ENCODE results near the gene NFILZ.

Gene NFILZ

DNA sequence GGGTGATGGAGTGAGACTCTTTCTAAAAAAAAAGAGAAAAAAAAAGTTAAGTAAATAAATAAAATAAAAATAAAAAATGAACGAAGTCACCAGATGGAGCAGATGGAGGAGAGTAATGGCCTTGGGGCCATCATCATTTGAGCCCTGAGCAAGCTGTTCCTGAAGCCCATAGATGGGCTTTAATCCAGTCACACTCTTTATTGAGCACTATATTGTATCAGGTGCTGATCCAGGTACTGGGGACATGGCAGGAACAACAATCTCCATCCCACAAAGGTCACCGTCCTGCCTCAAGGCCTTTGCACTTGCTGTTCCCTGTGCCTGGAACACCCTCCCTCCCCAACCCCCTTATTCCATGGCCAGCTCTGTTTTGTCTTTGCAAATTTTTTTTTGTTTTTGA, 16.0 kb upstream of the NFILZ start:
- Histone ChIP-seq H3K36me3 (ENCODE audit: insufficient read depth, low read length) (no peaks in the 10 kb centered on the region), H3K79me2 (ENCODE audit: insufficient read depth, low read length) (peaks cover 11% of the 10 kb centered on the region), H3K9me3 (ENCODE audit: insufficient read depth, low read depth, low read length) (no peaks in the 10 kb centered on the region), H3K9me2 (replicated peaks; ENCODE audit: low read depth, low read length) (no peaks in the 10 kb centered on the region), H3K4me3 (ENCODE audit: low read length, poor library complexity, severe bottlenecking) (no peak overlapping the region), H3F3A (ENCODE audit: low read depth) (0 out of 2 replicates have a peak, but pooled peaks cover 2% of the 10 kb centered on the region), H4K20me1 (ENCODE audit: insufficient read depth, low read length, poor library complexity, severe bottlenecking) (no peaks in the 10 kb centered on the region), H3K9ac (ENCODE audit: low read depth, low read length, poor library complexity, severe bottlenecking) (no peak overlapping the region), H2AFZ (ENCODE audit: low read length) (no peak overlapping the region), H3K4me2 (ENCODE audit: low read depth, low read length, poor library complexity, severe bottlenecking) (no peak overlapping the region), H3K27me3 (ENCODE audit: insufficient read depth, low read length, poor library complexity, severe bottlenecking) (no peaks in the 10 kb centered on the region), H3K4me1 (ENCODE audit: insufficient read depth, low read length, poor library complexity, severe bottlenecking) (peaks cover 15% of the 10 kb centered on the region)
- no peak for TF ChIP-seq EZH2phosphoT487 (IDR thresholded peaks at IDR 0.05; ENCODE audit: borderline replicate concordance)
- TF ChIP-seq, protein P1, sequence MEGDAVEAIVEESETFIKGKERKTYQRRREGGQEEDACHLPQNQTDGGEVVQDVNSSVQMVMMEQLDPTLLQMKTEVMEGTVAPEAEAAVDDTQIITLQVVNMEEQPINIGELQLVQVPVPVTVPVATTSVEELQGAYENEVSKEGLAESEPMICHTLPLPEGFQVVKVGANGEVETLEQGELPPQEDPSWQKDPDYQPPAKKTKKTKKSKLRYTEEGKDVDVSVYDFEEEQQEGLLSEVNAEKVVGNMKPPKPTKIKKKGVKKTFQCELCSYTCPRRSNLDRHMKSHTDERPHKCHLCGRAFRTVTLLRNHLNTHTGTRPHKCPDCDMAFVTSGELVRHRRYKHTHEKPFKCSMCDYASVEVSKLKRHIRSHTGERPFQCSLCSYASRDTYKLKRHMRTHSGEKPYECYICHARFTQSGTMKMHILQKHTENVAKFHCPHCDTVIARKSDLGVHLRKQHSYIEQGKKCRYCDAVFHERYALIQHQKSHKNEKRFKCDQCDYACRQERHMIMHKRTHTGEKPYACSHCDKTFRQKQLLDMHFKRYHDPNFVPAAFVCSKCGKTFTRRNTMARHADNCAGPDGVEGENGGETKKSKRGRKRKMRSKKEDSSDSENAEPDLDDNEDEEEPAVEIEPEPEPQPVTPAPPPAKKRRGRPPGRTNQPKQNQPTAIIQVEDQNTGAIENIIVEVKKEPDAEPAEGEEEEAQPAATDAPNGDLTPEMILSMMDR (conservative IDR thresholded peaks at IDR 0.05; ENCODE audit: low read length): no peak

DNA sequence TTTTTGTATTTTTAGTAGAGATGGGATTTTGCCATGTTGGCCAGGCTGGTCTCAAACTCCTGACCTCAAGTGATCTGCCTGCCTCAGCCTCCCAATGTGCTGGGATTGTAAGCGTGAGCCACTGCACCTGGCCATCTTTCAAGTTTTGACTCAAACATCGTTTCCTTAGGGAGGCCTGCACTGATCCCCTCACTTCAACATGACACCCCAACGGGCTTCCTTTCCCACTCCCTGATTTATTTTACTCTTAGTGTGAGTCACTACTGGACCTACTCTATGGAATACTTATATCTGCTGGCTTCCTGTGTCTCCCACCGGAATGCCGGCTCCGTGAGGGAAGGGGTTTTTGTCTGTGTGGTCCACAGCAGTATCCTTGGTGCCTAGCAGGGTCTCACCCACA, 15.4 kb upstream of the NFILZ start:
- Histone ChIP-seq H3K36me3 (ENCODE audit: insufficient read depth, low read length) (no peaks in the 10 kb centered on the region), H3K9ac (ENCODE audit: low read depth, low read length, poor library complexity, severe bottlenecking) (no peak overlapping the region), H3K79me2 (ENCODE audit: insufficient read depth, low read length) (peaks cover 5% of the 10 kb centered on the region), H3K4me2 (ENCODE audit: low read depth, low read length, poor library complexity, severe bottlenecking) (no peak overlapping the region), H3K4me1 (ENCODE audit: insufficient read depth, low read length, poor library complexity, severe bottlenecking) (peaks cover 12% of the 10 kb centered on the region), H3K4me3 (ENCODE audit: low read length, poor library complexity, severe bottlenecking) (no peak overlapping the region), H2AFZ (ENCODE audit: low read length) (no peak overlapping the region), H3K9me3 (ENCODE audit: insufficient read depth, low read depth, low read length) (no peaks in the 10 kb centered on the region), H3F3A (ENCODE audit: low read depth) (0 out of 2 replicates have a peak, but pooled peaks cover 2% of the 10 kb centered on the region), H3K27me3 (ENCODE audit: insufficient read depth, low read length, poor library complexity, severe bottlenecking) (no peaks in the 10 kb centered on the region), H4K20me1 (ENCODE audit: insufficient read depth, low read length, poor library complexity, severe bottlenecking) (no peaks in the 10 kb centered on the region), H3K9me2 (replicated peaks; ENCODE audit: low read depth, low read length) (no peaks in the 10 kb centered on the region)
- TF ChIP-seq, protein P1 (conservative IDR thresholded peaks at IDR 0.05; ENCODE audit: low read length): no peak
- TF ChIP-seq EZH2phosphoT487 (IDR thresholded peaks at IDR 0.05; ENCODE audit: borderline replicate concordance): no peak

GRCh38 chr19:8615813-8616596, 14.4 kb upstream of the NFILZ start:
- H3K4me2 ChIP-seq (ENCODE audit: low read depth, low read length, poor library complexity, severe bottlenecking): no peak overlapping the region
- no peaks in the 10 kb centered on the region for H3K79me2 ChIP-seq (ENCODE audit: insufficient read depth, low read length)
- no peak for TF ChIP-seq EZH2phosphoT487 (IDR thresholded peaks at IDR 0.05; ENCODE audit: borderline replicate concordance)
- TF ChIP-seq, protein P1 (conservative IDR thresholded peaks at IDR 0.05; ENCODE audit: low read length): peak; percentile 94
- H3K9me3 ChIP-seq (ENCODE audit: insufficient read depth, low read depth, low read length): no peaks in the 10 kb centered on the region
- H3K9me2 ChIP-seq (replicated peaks; ENCODE audit: low read depth, low read length): no peaks in the 10 kb centered on the region
- 0 out of 2 replicates have a peak, but pooled peaks cover 2% of the 10 kb centered on the region for H3F3A ChIP-seq (ENCODE audit: low read depth)
- no peak overlapping the region for H3K4me3 ChIP-seq (ENCODE audit: low read length, poor library complexity, severe bottlenecking)
- H3K4me1 ChIP-seq (ENCODE audit: insufficient read depth, low read length, poor library complexity, severe bottlenecking): peaks cover 12% of the 10 kb centered on the region
- H4K20me1 ChIP-seq (ENCODE audit: insufficient read depth, low read length, poor library complexity, severe bottlenecking): no peaks in the 10 kb centered on the region
- no peaks in the 10 kb centered on the region for H3K36me3 ChIP-seq (ENCODE audit: insufficient read depth, low read length)
- H3K27me3 ChIP-seq (ENCODE audit: insufficient read depth, low read length, poor library complexity, severe bottlenecking): no peaks in the 10 kb centered on the region
- H2AFZ ChIP-seq (ENCODE audit: low read length): peak overlapping the region; percentile 51
- H3K9ac ChIP-seq (ENCODE audit: low read depth, low read length, poor library complexity, severe bottlenecking): no peak overlapping the region
